ENCODE results near the gene IGDCC3. TPM values are rescaled to one million over a fixed set of nuclear protein-coding genes. Genes with fewer than 3 reads are reported as not detected.

IGDCC3 gene
- polyA plus RNA-seq, 1 donor from 2014 or later = 14.4 TPM

- TF ChIP-seq SMC3 (conservative IDR thresholded peaks at IDR 0.05; ENCODE audit: poor library complexity) = no peak
- TF ChIP-seq MXI1 (conservative IDR thresholded peaks at IDR 0.05; ENCODE audit: poor library complexity, severe bottlenecking) = no peak
- TF ChIP-seq EZH2 (IDR thresholded peaks at IDR 0.05; ENCODE audit: borderline replicate concordance, insufficient read depth, low read length, poor library complexity, severe bottlenecking) = no peak
- no peak for TF ChIP-seq POLR2AphosphoS5 (IDR thresholded peaks at IDR 0.05)
- no peak for TF ChIP-seq REST (IDR thresholded peaks at IDR 0.05; ENCODE audit: borderline replicate concordance)
- TF ChIP-seq TAF1 (IDR thresholded peaks at IDR 0.05; ENCODE audit: low read depth) = no peak
- no peak for TF ChIP-seq RAD21 (conservative IDR thresholded peaks at IDR 0.05)
- TF ChIP-seq EP300 (conservative IDR thresholded peaks at IDR 0.05; ENCODE audit: poor library complexity, severe bottlenecking) = no peak
- TF ChIP-seq, protein P1, sequence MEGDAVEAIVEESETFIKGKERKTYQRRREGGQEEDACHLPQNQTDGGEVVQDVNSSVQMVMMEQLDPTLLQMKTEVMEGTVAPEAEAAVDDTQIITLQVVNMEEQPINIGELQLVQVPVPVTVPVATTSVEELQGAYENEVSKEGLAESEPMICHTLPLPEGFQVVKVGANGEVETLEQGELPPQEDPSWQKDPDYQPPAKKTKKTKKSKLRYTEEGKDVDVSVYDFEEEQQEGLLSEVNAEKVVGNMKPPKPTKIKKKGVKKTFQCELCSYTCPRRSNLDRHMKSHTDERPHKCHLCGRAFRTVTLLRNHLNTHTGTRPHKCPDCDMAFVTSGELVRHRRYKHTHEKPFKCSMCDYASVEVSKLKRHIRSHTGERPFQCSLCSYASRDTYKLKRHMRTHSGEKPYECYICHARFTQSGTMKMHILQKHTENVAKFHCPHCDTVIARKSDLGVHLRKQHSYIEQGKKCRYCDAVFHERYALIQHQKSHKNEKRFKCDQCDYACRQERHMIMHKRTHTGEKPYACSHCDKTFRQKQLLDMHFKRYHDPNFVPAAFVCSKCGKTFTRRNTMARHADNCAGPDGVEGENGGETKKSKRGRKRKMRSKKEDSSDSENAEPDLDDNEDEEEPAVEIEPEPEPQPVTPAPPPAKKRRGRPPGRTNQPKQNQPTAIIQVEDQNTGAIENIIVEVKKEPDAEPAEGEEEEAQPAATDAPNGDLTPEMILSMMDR (IDR thresholded peaks at IDR 0.05; ENCODE audit: poor library complexity, severe bottlenecking) = no peak
- H3K79me2 ChIP-seq (replicated peaks; ENCODE audit: insufficient read depth, low read length) = peaks cover 8% of the 10 kb centered on the region
- no peaks in the 10 kb centered on the region for H3K27me3 ChIP-seq (ENCODE audit: insufficient read depth, low read depth, low read length)
Observed at GRCh38 chr15:65413760-65414144, 36.0 kb upstream of the IGDCC3 start.

DNA sequence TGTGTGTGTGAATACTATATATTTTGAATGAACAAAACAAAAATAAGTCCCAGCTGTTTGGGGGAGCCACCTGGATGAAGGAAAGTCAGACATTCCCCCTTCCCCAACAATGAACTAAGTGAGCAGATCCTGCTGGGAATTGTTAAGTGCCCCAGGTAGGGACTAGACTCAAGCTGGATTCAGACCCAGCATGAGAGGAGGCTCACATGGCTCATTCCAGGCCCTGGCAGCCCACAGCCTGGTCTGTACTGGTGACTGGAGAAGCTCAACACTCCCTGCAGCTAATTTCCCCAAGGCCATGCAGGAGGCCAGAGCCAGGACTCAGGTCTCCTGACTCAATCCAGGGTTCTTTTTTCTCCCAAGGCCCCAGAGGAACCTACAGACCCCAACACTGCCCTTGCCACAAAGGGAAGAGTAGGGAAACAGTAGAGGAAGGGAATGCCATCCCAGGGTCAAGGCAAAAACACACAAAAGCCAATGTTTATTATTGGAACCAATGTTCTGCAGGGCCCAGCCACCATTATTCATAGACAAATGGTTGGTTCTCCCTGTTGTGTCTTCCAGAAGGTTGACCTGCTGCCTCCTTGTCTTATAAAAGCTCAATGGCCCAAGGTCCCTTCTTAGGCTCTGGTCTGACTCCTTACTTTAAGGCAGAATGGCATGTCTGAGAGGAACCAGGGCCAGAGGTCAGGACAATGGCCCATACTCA is 35.4 kb upstream of the IGDCC3 start:
- Histone ChIP-seq H3K36me3 (ENCODE audit: insufficient read depth, low read length) (no peaks in the 10 kb centered on the region), H3K9me3 (ENCODE audit: low read length) (no peaks in the 10 kb centered on the region), H3K4me3 (ENCODE audit: low read length) (no peak overlapping the region), H4K20me1 (ENCODE audit: insufficient read depth) (no peaks in the 10 kb centered on the region), H3K27me3 (ENCODE audit: insufficient read depth, low read depth, low read length) (no peaks in the 10 kb centered on the region), H3F3A (ENCODE audit: insufficient read depth, low read length, poor library complexity, severe bottlenecking) (no peaks in the 10 kb centered on the region), H3K79me2 (replicated peaks; ENCODE audit: insufficient read depth, low read length) (peaks cover 5% of the 10 kb centered on the region), H3K4me2 (ENCODE audit: low read length) (no peak overlapping the region), H3K9me2 (ENCODE audit: insufficient read depth, low read length) (no peaks in the 10 kb centered on the region), H3K27ac (ENCODE audit: low read length) (no peak overlapping the region), H3K9ac (ENCODE audit: low read length) (no peak overlapping the region), H2AFZ (ENCODE audit: low read depth, low read length) (no peak overlapping the region)
- no peak for TF ChIP-seq RAD21 (conservative IDR thresholded peaks at IDR 0.05)
- no peak for TF ChIP-seq TAF1 (IDR thresholded peaks at IDR 0.05; ENCODE audit: low read depth)
- TF ChIP-seq EZH2 (IDR thresholded peaks at IDR 0.05; ENCODE audit: borderline replicate concordance, insufficient read depth, low read length, poor library complexity, severe bottlenecking) = no peak
- no peak for TF ChIP-seq REST (IDR thresholded peaks at IDR 0.05; ENCODE audit: borderline replicate concordance)
- TF ChIP-seq, protein P1 (IDR thresholded peaks at IDR 0.05; ENCODE audit: poor library complexity, severe bottlenecking) = no peak
- TF ChIP-seq MXI1 (conservative IDR thresholded peaks at IDR 0.05; ENCODE audit: poor library complexity, severe bottlenecking) = no peak
- no peak for TF ChIP-seq EP300 (conservative IDR thresholded peaks at IDR 0.05; ENCODE audit: poor library complexity, severe bottlenecking)
- TF ChIP-seq SMC3 (conservative IDR thresholded peaks at IDR 0.05; ENCODE audit: poor library complexity) = no peak
- TF ChIP-seq POLR2AphosphoS5 (IDR thresholded peaks at IDR 0.05) = no peak

More at GRCh38 chr15:65413760-65414144, 36.0 kb upstream of the IGDCC3 start:
- Histone ChIP-seq H3K9ac (ENCODE audit: low read length) (no peak overlapping the region), H2AFZ (ENCODE audit: low read depth, low read length) (no peak overlapping the region), H3K4me3 (ENCODE audit: low read length) (no peak overlapping the region), H3K36me3 (ENCODE audit: insufficient read depth, low read length) (no peaks in the 10 kb centered on the region), H3K9me3 (ENCODE audit: low read length) (no peaks in the 10 kb centered on the region), H4K20me1 (ENCODE audit: insufficient read depth) (no peaks in the 10 kb centered on the region), H3F3A (ENCODE audit: insufficient read depth, low read length, poor library complexity, severe bottlenecking) (no peaks in the 10 kb centered on the region), H3K27ac (ENCODE audit: low read length) (no peak overlapping the region), H3K4me2 (ENCODE audit: low read length) (no peak overlapping the region), H3K9me2 (ENCODE audit: insufficient read depth, low read length) (no peaks in the 10 kb centered on the region)
